IMR-90 (cell line): ENCODE measurements around the gene SEPTIN2. TPM values are rescaled to one million over a fixed set of nuclear protein-coding genes. Genes with fewer than 3 reads are reported as not detected.

ENCODE experiments used
- ATAC-seq: fragments of 200-7000 bp; cut with Tn5 transposase; 2 replicates; pipeline ENCODE4 v1.9.1; 2020; ENCODE audit warnings: low read depth, mild to moderate bottlenecking, moderate library complexity
- BruUV-seq: library from RNA; stranded (reverse); fragments of 400-500 nt; replicated peaks from 2 replicates; lab custom pipeline; 2021; lab: Mats Ljungman, UMichigan
- CTCF ChIA-PET: fragments of 300-600 bp; formaldehyde crosslinking; extraction: SDS; loops from one replicate; lab custom pipeline; 2021; ENCODE audit warnings: antibody characterized with exemption; lab: Yijun Ruan, JAX
- POLR2A ChIA-PET: fragments of 300-600 bp; sonication (Branson Sonifier 250); formaldehyde crosslinking; loops from one replicate; lab custom pipeline; 2022; ENCODE audit warnings: antibody characterized with exemption; ENCODE audit not compliant: unreplicated experiment; lab: Charles Lee
- DNase-seq: peaks from one replicate; pipeline ENCODE4 v3.0.0; 2013
- H2AFZ ChIP-seq: replicated peaks from 2 replicates; pipeline ENCODE3; 2013; ENCODE audit warnings: low read length, mild to moderate bottlenecking; ENCODE audit not compliant: poor library complexity
- H2AK5ac ChIP-seq: 2 replicates; pipeline ENCODE4 v1.6.1; 2013; ENCODE audit warnings: low read depth, low read length, inconsistent platforms
- H2AK9ac ChIP-seq: replicated peaks from 2 replicates; pipeline ENCODE3; 2013; ENCODE audit warnings: mild to moderate bottlenecking, low read depth, low read length, moderate library complexity; ENCODE audit not compliant: poor library complexity
- H2BK120ac ChIP-seq: 2 replicates; pipeline ENCODE4 v1.6.1; 2013; ENCODE audit warnings: low read depth, low read length, inconsistent platforms
- H2BK15ac ChIP-seq: 3 replicates; pipeline ENCODE4 v1.6.1; 2013; ENCODE audit warnings: low read depth, low read length, inconsistent platforms
- H2BK20ac ChIP-seq: 2 replicates; pipeline ENCODE4 v1.6.1; 2013; ENCODE audit warnings: low read depth, mild to moderate bottlenecking, inconsistent platforms, low read length, moderate library complexity
- H2BK5ac ChIP-seq: 2 replicates; pipeline ENCODE4 v1.6.1; 2013; ENCODE audit warnings: mild to moderate bottlenecking, low read depth, low read length, inconsistent platforms; ENCODE audit not compliant: poor library complexity, severe bottlenecking
- H3K14ac ChIP-seq: replicated peaks from 2 replicates; pipeline ENCODE4 v1.6.1; 2013; ENCODE audit warnings: low read depth, low read length, inconsistent platforms
- H3K18ac ChIP-seq: 2 replicates; pipeline ENCODE4 v1.6.1; 2013; ENCODE audit warnings: low read depth, low read length, control low read depth
- H3K23ac ChIP-seq: 2 replicates; pipeline ENCODE4 v1.6.1; 2013; ENCODE audit warnings: low read depth, low read length, inconsistent platforms
- H3K27ac ChIP-seq: 2 replicates; pipeline ENCODE4 v1.5.1; 2013; ENCODE audit warnings: mild to moderate bottlenecking, control low read depth, low read length; ENCODE audit not compliant: insufficient read depth
- H3K27me3 ChIP-seq: 2 replicates; pipeline ENCODE4 v1.6.1; 2013; ENCODE audit warnings: low read length; ENCODE audit not compliant: control insufficient read depth, insufficient read depth
- H3K36me3 ChIP-seq: 2 replicates; pipeline ENCODE4 v1.6.1; 2013; ENCODE audit warnings: low read length, mixed read lengths; ENCODE audit not compliant: control insufficient read depth, insufficient read depth
- H3K4ac ChIP-seq: 2 replicates; pipeline ENCODE4 v1.6.1; 2013; ENCODE audit warnings: low read depth, low read length, inconsistent platforms
- H3K4me1 ChIP-seq: 2 replicates; pipeline ENCODE4 v1.6.1; 2013; ENCODE audit warnings: low read length, mixed read lengths; ENCODE audit not compliant: control insufficient read depth, insufficient read depth
- H3K4me2 ChIP-seq: 2 replicates; pipeline ENCODE4 v1.6.1; 2013; ENCODE audit warnings: low read depth, mild to moderate bottlenecking, control low read depth, low read length, moderate library complexity
- H3K4me3 ChIP-seq: 2 replicates; pipeline ENCODE4 v1.5.1; 2013; ENCODE audit warnings: low read depth, mild to moderate bottlenecking, control low read depth, low read length, moderate library complexity; ENCODE audit not compliant: insufficient read depth
- H3K56ac ChIP-seq: 2 replicates; pipeline ENCODE4 v1.6.1; 2013; ENCODE audit warnings: low read length, inconsistent platforms; ENCODE audit not compliant: insufficient read depth; ENCODE audit errors: extremely low read depth
- H3K79me1 ChIP-seq, 2 experiments: 2 replicates each; pipeline ENCODE4 v1.6.1; 2013; ENCODE audit warnings: low read length in 2 of 2, inconsistent platforms in 1 of 2, low read depth in 1 of 2
- H3K9ac ChIP-seq: 2 replicates; pipeline ENCODE4 v1.6.1; 2013; ENCODE audit warnings: low read depth, low read length, control low read depth
- H3K9me1 ChIP-seq: 2 replicates; pipeline ENCODE4 v1.6.1; 2013; ENCODE audit warnings: low read length, inconsistent platforms; ENCODE audit not compliant: insufficient read depth
- H3K9me3 ChIP-seq: 2 replicates; pipeline ENCODE4 v1.6.1; 2013; ENCODE audit warnings: low read length; ENCODE audit not compliant: control insufficient read depth, insufficient read depth
- H4K20me1 ChIP-seq: 2 replicates; pipeline ENCODE4 v1.6.1; 2013; ENCODE audit warnings: low read length, inconsistent platforms; ENCODE audit not compliant: insufficient read depth
- H4K5ac ChIP-seq: 2 replicates; pipeline ENCODE4 v1.6.1; 2013; ENCODE audit warnings: mild to moderate bottlenecking, low read depth, low read length, control low read depth
- H4K8ac ChIP-seq, 2 experiments: 2 replicates each; pipeline ENCODE4 v1.6.1; 2013; ENCODE audit warnings: low read depth in 2 of 2, low read length in 2 of 2, control low read depth in 1 of 2, inconsistent platforms in 1 of 2
- H4K91ac ChIP-seq: 2 replicates; pipeline ENCODE4 v1.6.1; 2013; ENCODE audit warnings: low read depth, low read length, inconsistent platforms; ENCODE audit not compliant: insufficient read depth
- BHLHE40 ChIP-seq: fragments of 150-350 bp; IDR thresholded peaks from 2 replicates; pipeline ENCODE4 v1.6.1; 2016; ENCODE audit warnings: mild to moderate bottlenecking, low read depth, low read length
- CEBPB ChIP-seq: IDR thresholded peaks from 2 replicates; pipeline ENCODE4 v1.6.1; 2012; ENCODE audit warnings: low read depth, low read length, improper control_type of control experiment
- CHD1 ChIP-seq: IDR thresholded peaks from 2 replicates; pipeline ENCODE4 v1.6.1; 2012; ENCODE audit warnings: low read depth, low read length, improper control_type of control experiment
- CTCF ChIP-seq: conservative IDR thresholded peaks from 2 replicates; pipeline ENCODE4 v1.5.1; 2012; ENCODE audit warnings: mild to moderate bottlenecking, low read depth, low read length, improper control_type of control experiment
- ELK1 ChIP-seq: fragments of 150-350 bp; IDR thresholded peaks from 2 replicates; pipeline ENCODE4 v1.6.1; 2016; ENCODE audit warnings: low read depth, mild to moderate bottlenecking, low read length, moderate library complexity, borderline replicate concordance
- FOS ChIP-seq: fragments of 150-350 bp; IDR thresholded peaks from 2 replicates; pipeline ENCODE4 v1.6.1; 2016; ENCODE audit warnings: low read depth, low read length
- MAFK ChIP-seq: IDR thresholded peaks from 2 replicates; pipeline ENCODE4 v1.6.1; 2012; ENCODE audit warnings: low read depth, low read length, improper control_type of control experiment
- MAZ ChIP-seq: IDR thresholded peaks from 2 replicates; pipeline ENCODE4 v1.6.1; 2012; ENCODE audit warnings: low read depth, mild to moderate bottlenecking, low read length, improper control_type of control experiment, moderate library complexity, borderline replicate concordance
- MXI1 ChIP-seq: IDR thresholded peaks from 2 replicates; pipeline ENCODE4 v1.6.1; 2012; ENCODE audit warnings: low read depth, mild to moderate bottlenecking, low read length, moderate library complexity, borderline replicate concordance
- NFE2L2 ChIP-seq: fragments of 150-350 bp; IDR thresholded peaks from 2 replicates; pipeline ENCODE4 v1.6.1; 2016; ENCODE audit warnings: low read depth, mild to moderate bottlenecking, low read length
- POLR2A ChIP-seq: IDR thresholded peaks from 2 replicates; pipeline ENCODE4 v1.6.1; 2012; ENCODE audit warnings: mild to moderate bottlenecking, low read depth, low read length
- RAD21 ChIP-seq: IDR thresholded peaks from 2 replicates; pipeline ENCODE4 v1.6.1; 2012; ENCODE audit warnings: low read length, improper control_type of control experiment
- RCOR1 ChIP-seq: IDR thresholded peaks from 2 replicates; pipeline ENCODE4 v1.6.1; 2012; ENCODE audit warnings: mild to moderate bottlenecking, low read length, improper control_type of control experiment; ENCODE audit not compliant: insufficient replicate concordance
- RFX5 ChIP-seq: IDR thresholded peaks from 2 replicates; pipeline ENCODE4 v1.8.0; 2012; ENCODE audit warnings: low read depth, mild to moderate bottlenecking, low read length, moderate library complexity
- SMC3 ChIP-seq: fragments of 150-350 bp; IDR thresholded peaks from 2 replicates; pipeline ENCODE4 v1.6.1; 2016; ENCODE audit warnings: low read depth, mild to moderate bottlenecking, antibody characterized with exemption, low read length, moderate library complexity
- USF2 ChIP-seq: fragments of 150-350 bp; IDR thresholded peaks from 2 replicates; pipeline ENCODE4 v1.6.1; 2017; ENCODE audit warnings: mild to moderate bottlenecking, antibody characterized with exemption, low read length, low read depth
- WGBS, 2 experiments: methylation state at CpG; one replicate each; pipeline versions ENCODE4 v1.1.5 to v1.1.7; 2013; ENCODE audit warnings: missing lambda C conversion rate in 2 of 2; ENCODE audit not compliant: insufficient read length in 1 of 2; ENCODE audit errors: extremely low coverage in 2 of 2; 5-methylcytosine and 5-hydroxymethylcytosine counted together
- dilution Hi-C: fragments of 300-500 bp; cut with HindIII; formaldehyde crosslinking; loops from one replicate; pipeline ENCODE4 v1.14.3; 2018; ENCODE audit warnings: low sequenced_read_pairs; ENCODE audit not compliant: unreplicated experiment
- in situ Hi-C: fragments of 300-500 bp; cut with MboI; formaldehyde crosslinking; loops from 3 replicates; pipeline ENCODE4 v1.14.3; 2019; ENCODE audit warnings: low sequenced_read_pairs, inconsistent platforms, mixed read lengths
- intact Hi-C: fragments of 100-400 bp; cut with micrococcal nuclease; formaldehyde crosslinking; loops from 2 replicates; pipeline ENCODE4 v1.10.0; 2022
- polyA plus RNA-seq, 3 experiments: library from polyadenylated mRNA; depleted of rRNA; stranded (reverse); fragments of >200 nt; gene quantifications; 2 replicates each; pipeline ENCODE4 v1.2.3, GENCODE V29; 2012; ENCODE audit warnings: low replicate concordance in 1 of 3
- total RNA-seq: library from RNA; depleted of rRNA; stranded (reverse); fragments of >200 nt; gene quantifications from 2 replicates; pipeline ENCODE4 v1.2.3, GENCODE V29; 2012

SEPTIN2 gene
- total and polyA plus RNA-seq, 2 of the 4 experiments (the other 2 are of a cell fraction): 420 to 504 TPM

GRCh38 chr2:241308832-241309500 lies 6.8 kb upstream of the SEPTIN2 start:
- H3K9me3 ChIP-seq: no peaks in the 10 kb centered on the region
- no peak overlapping the region for H2AK9ac ChIP-seq
- intact Hi-C loops (no loop called here), dilution Hi-C loops (no loop called here), in situ Hi-C loops (no loop called here)
- no peak overlapping the region for H3K18ac ChIP-seq
- H3K27me3 ChIP-seq: no peaks in the 10 kb centered on the region
- POLR2A ChIA-PET: no interaction called here
- no peak overlapping the region for H4K8ac ChIP-seq
- no peak overlapping the region for H2BK5ac ChIP-seq
- H2BK120ac ChIP-seq: no peak overlapping the region
- H3K4ac ChIP-seq: no peak overlapping the region
- DNase-seq: no peak
- no peak overlapping the region for H2BK15ac ChIP-seq
- 91% methylated on average over 11 of the region's 18 CpGs; no CpG with 5 or more reads in 1 of the 2 experiments for WGBS, 2 experiments
- peaks cover 60% of the 10 kb centered on the region for H4K20me1 ChIP-seq
- no peak overlapping the region for H3K27ac ChIP-seq
- ATAC-seq: no peak
- no peak overlapping the region for H2AFZ ChIP-seq
- peaks cover 34% of the 10 kb centered on the region for H3K9me1 ChIP-seq
- H3K56ac ChIP-seq: no peak overlapping the region
- H2BK20ac ChIP-seq: no peak overlapping the region
- no peak for TF ChIP-seq MAFK
- TF ChIP-seq RCOR1: no peak
- no peak for TF ChIP-seq CEBPB
- no peak for TF ChIP-seq USF2
- TF ChIP-seq ELK1: no peak
- no peak for TF ChIP-seq MAZ
- TF ChIP-seq NFE2L2: no peak
- no peak for TF ChIP-seq MXI1
- TF ChIP-seq CTCF: no peak
- TF ChIP-seq BHLHE40: no peak
- TF ChIP-seq RAD21: no peak
- no peak for TF ChIP-seq SMC3
- no peak for TF ChIP-seq RFX5
- no peak for TF ChIP-seq CHD1
- no peak for TF ChIP-seq POLR2A
- TF ChIP-seq FOS: no peak
- no peak overlapping the region for H2AK5ac ChIP-seq
- H3K23ac ChIP-seq: no peak overlapping the region
- CTCF ChIA-PET: interaction anchor here (0.5 kb wide), 1 partner anchor 48 kb away, joined by 4 read pairs; no protein-coding TSS in a partner anchor
- H4K91ac ChIP-seq: no peak overlapping the region
- peaks cover 15 to 80% of the 10 kb centered on the region in 2 experiments; a peak in 3 of 4 replicates for H3K79me1 ChIP-seq
- H3K4me3 ChIP-seq: no peak overlapping the region
- H3K4me1 ChIP-seq: 0 out of 2 replicates have a peak, but pooled peaks cover 7% of the 10 kb centered on the region
- H3K9ac ChIP-seq: no peak overlapping the region
- no TSS peak for BruUV-seq
- H3K36me3 ChIP-seq: peaks cover 5% of the 10 kb centered on the region; the same call in 1 of the 2 replicates
- H3K4me2 ChIP-seq: no peak overlapping the region
- no peak overlapping the region for H4K5ac ChIP-seq
- no peak overlapping the region for H3K14ac ChIP-seq
